KMS-11 (cell line): ENCODE measurements around the gene ELMO1.

Experiments
- H2AFZ ChIP-seq: fragments of 200-600 bp; sonication (generic); 2 replicates; pipeline ENCODE4 v1.6.1; 2016; ENCODE audit warnings: antibody characterized with exemption, mixed run types, low read depth
- H3K27ac ChIP-seq: fragments of 200-600 bp; sonication (generic); 2 replicates; pipeline ENCODE4 v1.6.1; 2016; ENCODE audit warnings: mild to moderate bottlenecking, mixed run types
- H3K27me3 ChIP-seq: fragments of 200-600 bp; sonication (generic); 2 replicates; pipeline ENCODE4 v1.6.1; 2017; ENCODE audit warnings: mild to moderate bottlenecking, low read depth, mixed run types, moderate library complexity; ENCODE audit not compliant: insufficient read depth
- H3K36me3 ChIP-seq: fragments of 200-600 bp; sonication (generic); 2 replicates; pipeline ENCODE4 v1.6.1; 2017; ENCODE audit warnings: mild to moderate bottlenecking, mixed run types; ENCODE audit not compliant: insufficient read depth
- H3K4me1 ChIP-seq: fragments of 200-600 bp; sonication (generic); 2 replicates; pipeline ENCODE4 v1.6.1; 2016; ENCODE audit warnings: mild to moderate bottlenecking, low read depth, mixed run types; ENCODE audit not compliant: poor library complexity, severe bottlenecking
- H3K4me2 ChIP-seq: fragments of 200-600 bp; sonication (generic); 2 replicates; pipeline ENCODE4 v1.7.0; 2016; ENCODE audit warnings: mild to moderate bottlenecking, mixed run types
- H3K4me3 ChIP-seq: fragments of 200-600 bp; sonication (generic); IDR thresholded peaks from 2 replicates; pipeline ENCODE4 v1.6.1; 2017; ENCODE audit warnings: low read depth, low read length, mixed read lengths; ENCODE audit not compliant: insufficient read depth
- H3K79me2 ChIP-seq: fragments of 200-600 bp; sonication (generic); 2 replicates; pipeline ENCODE4 v1.6.1; 2016; ENCODE audit warnings: low read depth, mixed run types; ENCODE audit not compliant: insufficient read depth
- H3K9ac ChIP-seq: fragments of 200-600 bp; sonication (generic); 2 replicates; pipeline ENCODE4 v1.6.1; 2016; ENCODE audit warnings: mild to moderate bottlenecking, mixed run types
- H4K20me1 ChIP-seq: fragments of 200-600 bp; sonication (generic); 2 replicates; pipeline ENCODE4 v1.6.1; 2016; ENCODE audit warnings: mild to moderate bottlenecking, mixed run types; ENCODE audit not compliant: insufficient read depth
- TF ChIP-seq, protein P1 (sequence below): fragments of 200-600 bp; sonication (generic); conservative IDR thresholded peaks from 2 replicates; pipeline ENCODE4 v1.6.1; 2017; ENCODE audit warnings: low read depth, mild to moderate bottlenecking, antibody characterized with exemption, low read length, moderate library complexity, mixed read lengths

Gene ELMO1

DNA sequence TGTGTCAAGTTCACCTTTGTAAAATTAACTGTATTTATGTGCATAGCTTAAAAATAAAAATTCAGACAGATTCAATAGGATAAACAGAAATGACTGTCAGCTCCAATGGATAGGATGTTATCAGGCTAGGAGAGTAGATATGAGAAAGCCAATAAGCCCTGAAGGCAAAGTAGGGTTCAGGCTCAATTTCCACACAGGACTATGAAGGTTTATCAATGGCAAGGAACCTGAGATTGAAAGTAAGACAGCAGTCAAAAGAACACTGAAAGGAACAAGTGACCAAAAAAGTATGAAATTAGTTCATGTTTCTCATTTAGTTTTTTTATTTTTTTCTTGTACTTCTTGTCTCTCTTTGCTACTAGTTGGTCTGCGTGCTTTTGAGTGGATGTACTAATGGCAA, 121.4 kb downstream of the ELMO1 start:
- Histone ChIP-seq H3K27ac (no peak overlapping the region), H3K27me3 (no peaks in the 10 kb centered on the region), H3K36me3 (peaks cover 8% of the 10 kb centered on the region; the same call in 1 of the 2 replicates), H3K9ac (no peak overlapping the region), H3K4me2 (no peak overlapping the region), H3K79me2 (peaks cover 96% of the 10 kb centered on the region), H3K4me3 (no peak overlapping the region), H4K20me1 (peaks cover 50% of the 10 kb centered on the region), H3K4me1 (peaks cover 18% of the 10 kb centered on the region), H2AFZ (no peak overlapping the region)
- TF ChIP-seq, protein P1, sequence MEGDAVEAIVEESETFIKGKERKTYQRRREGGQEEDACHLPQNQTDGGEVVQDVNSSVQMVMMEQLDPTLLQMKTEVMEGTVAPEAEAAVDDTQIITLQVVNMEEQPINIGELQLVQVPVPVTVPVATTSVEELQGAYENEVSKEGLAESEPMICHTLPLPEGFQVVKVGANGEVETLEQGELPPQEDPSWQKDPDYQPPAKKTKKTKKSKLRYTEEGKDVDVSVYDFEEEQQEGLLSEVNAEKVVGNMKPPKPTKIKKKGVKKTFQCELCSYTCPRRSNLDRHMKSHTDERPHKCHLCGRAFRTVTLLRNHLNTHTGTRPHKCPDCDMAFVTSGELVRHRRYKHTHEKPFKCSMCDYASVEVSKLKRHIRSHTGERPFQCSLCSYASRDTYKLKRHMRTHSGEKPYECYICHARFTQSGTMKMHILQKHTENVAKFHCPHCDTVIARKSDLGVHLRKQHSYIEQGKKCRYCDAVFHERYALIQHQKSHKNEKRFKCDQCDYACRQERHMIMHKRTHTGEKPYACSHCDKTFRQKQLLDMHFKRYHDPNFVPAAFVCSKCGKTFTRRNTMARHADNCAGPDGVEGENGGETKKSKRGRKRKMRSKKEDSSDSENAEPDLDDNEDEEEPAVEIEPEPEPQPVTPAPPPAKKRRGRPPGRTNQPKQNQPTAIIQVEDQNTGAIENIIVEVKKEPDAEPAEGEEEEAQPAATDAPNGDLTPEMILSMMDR: no peak

DNA sequence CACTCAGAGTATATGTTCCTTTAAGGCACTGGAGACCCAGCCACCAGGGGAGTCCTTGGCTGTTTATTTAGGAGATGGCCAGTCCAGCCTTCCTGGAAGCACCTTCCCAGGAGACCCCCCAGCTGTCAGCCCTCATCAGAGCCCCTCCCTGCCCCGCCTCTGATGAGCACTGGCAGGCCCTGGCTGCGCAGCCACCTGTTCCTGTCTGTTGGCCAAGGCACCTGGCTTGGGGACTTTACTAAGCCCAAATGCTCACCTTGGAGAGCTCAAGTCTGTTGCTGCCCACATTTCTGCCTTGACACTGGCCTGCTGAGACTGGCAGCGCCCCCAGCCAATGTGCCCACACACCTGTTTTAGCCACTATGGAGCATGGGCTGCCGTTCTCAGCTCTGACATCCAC, 124.7 kb downstream of the ELMO1 start:
- Histone ChIP-seq H3K27me3 (no peaks in the 10 kb centered on the region), H3K4me3 (no peak overlapping the region), H3K9ac (no peak overlapping the region), H3K79me2 (peaks cover 88% of the 10 kb centered on the region), H3K4me2 (no peak overlapping the region), H3K27ac (no peak overlapping the region), H3K36me3 (peaks cover 8% of the 10 kb centered on the region; the same call in 1 of the 2 replicates), H3K4me1 (peaks cover 3% of the 10 kb centered on the region), H4K20me1 (peaks cover 33% of the 10 kb centered on the region; the same call in 1 of the 2 replicates), H2AFZ (no peak overlapping the region)
- TF ChIP-seq, protein P1: no peak

DNA sequence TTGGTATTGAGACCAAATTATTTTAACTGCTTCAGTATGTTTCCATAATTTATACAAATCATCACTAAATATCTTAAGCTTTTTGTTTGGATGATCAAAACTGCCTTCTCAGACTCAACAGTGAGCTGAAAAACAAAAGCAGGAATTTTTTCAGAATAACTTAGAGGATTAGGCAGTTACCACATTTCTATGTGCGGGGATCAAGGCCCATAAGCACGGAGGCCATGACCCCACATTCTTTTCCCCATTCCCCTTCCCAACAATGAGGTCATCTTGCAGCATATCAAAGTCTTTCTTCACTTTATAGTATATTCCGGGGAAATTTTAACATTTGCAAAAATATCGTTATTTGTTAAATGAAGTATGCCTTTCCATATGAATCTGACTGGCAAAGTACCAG, 125.8 kb downstream of the ELMO1 start:
- peaks cover 88% of the 10 kb centered on the region for H3K79me2 ChIP-seq
- H3K4me1 ChIP-seq: no peaks in the 10 kb centered on the region

DNA sequence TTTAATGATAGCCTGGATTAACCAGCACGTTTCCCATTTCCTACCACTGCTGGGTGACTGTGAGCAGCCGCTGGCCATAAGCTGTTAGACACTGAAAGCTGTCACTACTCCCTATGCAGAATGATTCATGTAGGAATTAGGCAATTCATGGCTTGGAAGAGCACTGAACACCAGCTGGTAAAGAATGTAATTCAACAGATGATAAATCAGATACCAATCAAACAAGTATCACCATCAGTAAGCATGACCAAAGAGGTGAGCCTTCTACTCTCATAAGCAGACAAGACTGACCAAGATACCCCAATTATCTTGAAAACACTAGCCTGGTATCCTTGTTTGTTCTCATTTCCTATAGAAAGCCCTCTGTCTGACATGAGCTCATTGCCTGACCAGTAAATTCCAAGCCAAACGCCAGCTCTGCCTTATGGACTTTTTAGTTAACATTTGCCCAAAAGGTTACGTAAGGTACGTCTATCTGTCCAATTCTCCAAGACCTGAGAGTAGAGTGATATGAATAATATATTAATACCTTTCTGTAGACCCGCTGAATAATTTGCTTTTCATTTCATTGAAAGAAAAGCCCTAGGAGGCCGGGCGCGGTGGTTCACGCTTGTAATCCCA, 127.7 kb downstream of the ELMO1 start:
- Histone ChIP-seq H3K4me1 (no peaks in the 10 kb centered on the region), H3K9ac (no peak overlapping the region), H3K79me2 (peaks cover 86% of the 10 kb centered on the region), H3K4me2 (no peak overlapping the region), H3K27ac (no peak overlapping the region), H3K4me3 (no peak overlapping the region), H3K27me3 (no peaks in the 10 kb centered on the region), H4K20me1 (peaks cover 18% of the 10 kb centered on the region; the same call in 1 of the 2 replicates), H2AFZ (no peak overlapping the region), H3K36me3 (peaks cover 10% of the 10 kb centered on the region; the same call in 1 of the 2 replicates)
- TF ChIP-seq, protein P1: no peak

More for the DNA sequence above, 125.8 kb downstream of the ELMO1 start:
- Histone ChIP-seq H3K4me2 (no peak overlapping the region), H3K27ac (no peak overlapping the region), H3K9ac (no peak overlapping the region), H3K27me3 (no peaks in the 10 kb centered on the region), H4K20me1 (peaks cover 29% of the 10 kb centered on the region; the same call in 1 of the 2 replicates), H3K36me3 (peaks cover 8% of the 10 kb centered on the region; the same call in 1 of the 2 replicates), H2AFZ (no peak overlapping the region), H3K4me3 (no peak overlapping the region)
- TF ChIP-seq, protein P1: no peak
